Muscle of back (tissue), 13 donors: ENCODE results near the gene AGTR2. TPM values are rescaled to one million over a fixed set of nuclear protein-coding genes. Genes with fewer than 3 reads are reported as not detected.
A peak's percentile ranks its signal among the peaks of the same experiment; 100 is the strongest.
"Not testable (repeated sequence)": the region's sequence is repeated elsewhere in the genome, so short reads cannot be mapped to it uniquely, and the experiment has no call there.

Experiments
- DNase-seq, 3 donors: peaks; one replicate each; pipeline versions ENCODE4 v3.0.0 to v3.0.0-alpha.2; 2013
- long read RNA-seq, 9 donors: transcript quantifications; one replicate each; lab custom pipeline, GENCODE V29; 2026
- polyA plus RNA-seq, 10 donors: library from polyadenylated mRNA; unstranded; fragments of 120-200 nt; gene quantifications; one replicate each; pipeline ENCODE4 v1.2.1, GENCODE V29; 2013; ENCODE audit not compliant: insufficient read length in 10 of 10

AGTR2 gene
- 10 to 100 TPM; 20.3 to 56.6 (median 34.5) TPM for polyA plus RNA-seq
- long read RNA-seq, donor 1, transcript AGTR2-201 (3 exons, 2,882 nt): major isoform, 7 of 7 reads
- long read RNA-seq, donor 1, partial matches to known transcripts: 0 of 7 reads
- long read RNA-seq, donor 1, other reads (novel, unspliced or antisense): 0 of 7 reads
- long read RNA-seq, donor 2, transcript AGTR2-201 (3 exons, 2,882 nt): major isoform, 7 of 13 reads
- long read RNA-seq, donor 2, partial matches to known transcripts: 6 of 13 reads
- long read RNA-seq, donor 2, other reads (novel, unspliced or antisense): 0 of 13 reads
- long read RNA-seq, donor 3: 0 reads
- long read RNA-seq, donor 4, partial matches to known transcripts: 0 of 2 reads
- long read RNA-seq, donor 4, other reads (novel, unspliced or antisense): 0 of 2 reads
- long read RNA-seq, donor 5, partial matches to known transcripts: 0 of 4 reads
- long read RNA-seq, donor 5, other reads (novel, unspliced or antisense): 0 of 4 reads
- long read RNA-seq, donor 6, partial matches to known transcripts: 0 of 4 reads
- long read RNA-seq, donor 6, other reads (novel, unspliced or antisense): 0 of 4 reads
- long read RNA-seq, donor 7, transcript AGTR2-201 (3 exons, 2,882 nt): major isoform, 5 of 5 reads
- long read RNA-seq, donor 7, partial matches to known transcripts: 0 of 5 reads
- long read RNA-seq, donor 7, other reads (novel, unspliced or antisense): 0 of 5 reads
- long read RNA-seq, donor 8, partial matches to known transcripts: 9 of 12 reads
- long read RNA-seq, donor 8, other reads (novel, unspliced or antisense): 0 of 12 reads
- long read RNA-seq, donor 9: 0 reads

GRCh38 chrX:116170511-116170910 lies at the start of gene AGTR2:
AGTR2 (plus strand) TSS chrX:116170744; CDS start chrX:116172281, 1,537 bp downstream.
- DNase-seq: peak in 2 of 3 donors; percentile 44 to 68

GRCh38 chrX:116135277-116135676 lies 35.3 kb upstream of the AGTR2 start:
- DNase-seq: no peak

GRCh38 chrX:116141270-116141669 lies 29.3 kb upstream of the AGTR2 start:
- not testable (repeated sequence) for DNase-seq

GRCh38 chrX:116142976-116143375 lies 27.6 kb upstream of the AGTR2 start:
- peak; percentile 14 to 57 (median 35) for DNase-seq

- peak in 2 of 3 donors; percentile 46 to 82 for DNase-seq
Observed at GRCh38 chrX:116172976-116173375, 2.4 kb downstream of the AGTR2 start.

GRCh38 chrX:116181300-116181699 lies 10.8 kb downstream of the AGTR2 start:
- DNase-seq: no peak

GRCh38 chrX:116185163-116185562 lies 14.6 kb downstream of the AGTR2 start:
- DNase-seq: no peak

GRCh38 chrX:116194649-116195048 lies 24.1 kb downstream of the AGTR2 start:
- DNase-seq: no peak

GRCh38 chrX:116198235-116198634 lies 27.7 kb downstream of the AGTR2 start:
- no peak for DNase-seq

- DNase-seq: no peak
Observed at GRCh38 chrX:116198810-116199209, 28.3 kb downstream of the AGTR2 start.

- peak in 2 of 3 donors; percentile 11 to 30 for DNase-seq
Observed at GRCh38 chrX:116204932-116205331, 34.4 kb downstream of the AGTR2 start.

GRCh38 chrX:116213262-116213661 lies 42.7 kb downstream of the AGTR2 start:
- no peak for DNase-seq

GRCh38 chrX:116217080-116217479 lies 46.5 kb downstream of the AGTR2 start:
- DNase-seq: not testable (repeated sequence)
